Measurements from ENCODE around the gene ARAP3.

Gene ARAP3

GRCh38 chr5:141703133-141703561 lies 21.1 kb upstream of the ARAP3 start:
- no peak overlapping the region for H3K4me3 ChIP-seq (ENCODE audit: low read length)
- DNase-seq (ENCODE audit: low read depth, low spot score), result no peak

- H3K4me3 ChIP-seq (ENCODE audit: low read length), result no peak overlapping the region
- DNase-seq (ENCODE audit: low read depth, low spot score), result no peak
Measured at GRCh38 chr5:141701360-141702119, 19.5 kb upstream of the ARAP3 start.

GRCh38 chr5:141697586-141697985 lies 15.6 kb upstream of the ARAP3 start:
- DNase-seq (ENCODE audit: low read depth, low spot score), result no peak
- H3K4me3 ChIP-seq (ENCODE audit: low read length), result no peak overlapping the region

DNA sequence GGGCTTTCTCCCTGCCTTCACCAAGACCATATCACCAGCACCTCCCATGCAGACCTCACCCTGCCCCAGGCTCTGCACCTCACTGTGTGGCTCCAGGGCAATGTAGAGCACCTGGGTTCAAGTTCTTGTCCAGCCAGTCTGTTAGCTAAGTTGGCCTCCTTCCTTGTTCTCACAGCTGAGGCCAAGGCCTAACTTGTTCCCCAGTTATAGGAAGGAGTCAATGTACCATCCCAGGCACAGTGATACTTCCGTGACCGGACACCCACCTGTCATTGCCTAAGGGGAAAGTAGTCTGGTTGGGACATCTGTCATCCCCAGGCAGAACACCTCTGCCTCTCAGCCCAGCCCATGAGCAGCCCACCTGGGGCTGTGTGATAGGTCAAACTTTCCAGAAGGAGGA lies 14.4 kb upstream of the ARAP3 start:
- H3K4me3 ChIP-seq (ENCODE audit: low read length), result no peak overlapping the region
- DNase-seq (ENCODE audit: low read depth, low spot score), result no peak

- DNase-seq (ENCODE audit: low read depth, low spot score), result no peak
Measured at GRCh38 chr5:141695627-141696215, 13.7 kb upstream of the ARAP3 start.

DNA sequence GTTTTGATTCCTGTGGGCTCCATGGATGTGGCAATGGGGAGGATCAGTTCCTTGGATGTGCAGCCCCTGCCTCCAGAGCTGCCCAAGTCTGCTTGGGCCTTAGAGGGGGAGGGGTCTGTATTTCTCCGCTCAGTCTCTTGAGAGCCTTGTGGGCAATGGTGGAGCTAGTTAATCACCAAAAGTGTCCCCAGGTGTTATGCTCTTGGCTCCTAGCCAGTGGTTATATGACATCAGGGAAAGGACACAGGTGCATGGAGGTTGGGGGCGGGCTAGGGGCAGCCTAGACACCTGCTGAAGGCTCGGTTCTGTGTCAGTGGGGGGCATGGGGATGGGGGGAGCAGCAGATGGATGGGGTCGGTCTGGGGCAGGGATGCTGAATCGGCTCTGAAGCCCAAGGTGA lies 12.4 kb upstream of the ARAP3 start:
- DNase-seq (ENCODE audit: low read depth, low spot score), result no peak
- no peak overlapping the region for H3K4me3 ChIP-seq (ENCODE audit: low read length)

More at GRCh38 chr5:141695627-141696215, 13.7 kb upstream of the ARAP3 start:
- H3K4me3 ChIP-seq (ENCODE audit: low read length), result no peak overlapping the region

- DNase-seq (ENCODE audit: low read depth, low spot score), result no peak
- H3K4me3 ChIP-seq (ENCODE audit: low read length), result no peak overlapping the region
Measured at GRCh38 chr5:141692919-141693725, 11.1 kb upstream of the ARAP3 start.

- H3K4me3 ChIP-seq (ENCODE audit: low read length), result peak overlapping the region; percentile 46
- DNase-seq (ENCODE audit: low read depth, low spot score), result no peak
Measured at GRCh38 chr5:141692533-141692888, 10.5 kb upstream of the ARAP3 start.

GRCh38 chr5:141691867-141692532 lies 10.0 kb upstream of the ARAP3 start:
- H3K4me3 ChIP-seq (ENCODE audit: low read length), result peak overlapping the region; percentile 46
- DNase-seq (ENCODE audit: low read depth, low spot score), result peak; percentile 52

DNA sequence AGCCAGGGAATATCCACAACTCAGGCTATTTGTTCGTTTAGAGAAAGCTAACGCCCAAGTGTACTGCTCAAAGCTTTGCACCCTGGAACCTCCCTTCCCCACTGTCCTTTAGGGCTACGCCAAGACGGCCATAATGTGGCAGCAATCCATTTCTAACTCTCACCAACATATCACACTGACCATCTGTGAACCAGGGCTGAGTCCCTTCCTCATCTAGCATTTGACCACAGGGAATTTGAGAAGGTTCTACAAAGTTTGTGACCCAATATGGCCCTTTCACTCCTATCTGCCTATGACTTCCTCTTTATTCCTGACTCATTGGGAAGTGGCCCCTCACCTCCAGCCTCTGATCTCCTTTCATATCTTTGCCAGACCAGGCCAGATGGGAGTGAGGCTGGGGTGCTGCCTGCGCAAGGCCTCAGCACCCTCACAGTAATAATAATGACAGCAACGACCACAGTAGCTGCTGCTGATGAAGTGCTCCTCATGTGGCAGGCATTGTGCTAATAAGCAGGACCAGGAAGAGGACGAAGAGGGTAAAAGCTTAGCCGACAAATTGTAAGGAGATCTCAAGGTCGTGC lies 9.3 kb upstream of the ARAP3 start:
- H3K4me3 ChIP-seq (ENCODE audit: low read length), result no peak overlapping the region
- DNase-seq (ENCODE audit: low read depth, low spot score), result no peak

GRCh38 chr5:141686648-141687416 lies 4.8 kb upstream of the ARAP3 start:
- no peak overlapping the region for H3K4me3 ChIP-seq (ENCODE audit: low read length)
- DNase-seq (ENCODE audit: low read depth, low spot score), result no peak

DNA sequence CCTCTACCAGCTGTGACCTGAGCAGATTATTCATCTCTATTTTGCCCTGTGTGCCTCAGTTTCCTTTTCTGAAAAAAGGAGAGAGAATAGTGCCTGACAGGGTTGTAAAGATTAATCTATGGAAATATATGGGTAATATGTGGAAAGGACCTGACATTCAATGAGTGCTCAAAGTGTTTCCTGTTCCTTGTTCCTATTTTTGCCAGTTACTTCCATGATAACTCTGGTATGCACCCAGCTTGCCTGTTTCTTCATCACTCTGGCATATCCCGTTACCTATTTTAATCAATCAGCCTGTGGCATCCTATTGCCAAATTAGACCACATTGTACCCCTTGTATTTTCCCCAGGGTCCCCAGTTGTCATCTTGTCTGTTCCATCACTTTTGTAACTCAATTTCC lies 3.6 kb upstream of the ARAP3 start:
- no peak for DNase-seq (ENCODE audit: low read depth, low spot score)

GRCh38 chr5:141683596-141684141 lies 1.6 kb upstream of the ARAP3 start:
- no peak overlapping the region for H3K4me3 ChIP-seq (ENCODE audit: low read length)
- no peak for DNase-seq (ENCODE audit: low read depth, low spot score)

More for the DNA sequence above, 3.6 kb upstream of the ARAP3 start:
- no peak overlapping the region for H3K4me3 ChIP-seq (ENCODE audit: low read length)

DNA sequence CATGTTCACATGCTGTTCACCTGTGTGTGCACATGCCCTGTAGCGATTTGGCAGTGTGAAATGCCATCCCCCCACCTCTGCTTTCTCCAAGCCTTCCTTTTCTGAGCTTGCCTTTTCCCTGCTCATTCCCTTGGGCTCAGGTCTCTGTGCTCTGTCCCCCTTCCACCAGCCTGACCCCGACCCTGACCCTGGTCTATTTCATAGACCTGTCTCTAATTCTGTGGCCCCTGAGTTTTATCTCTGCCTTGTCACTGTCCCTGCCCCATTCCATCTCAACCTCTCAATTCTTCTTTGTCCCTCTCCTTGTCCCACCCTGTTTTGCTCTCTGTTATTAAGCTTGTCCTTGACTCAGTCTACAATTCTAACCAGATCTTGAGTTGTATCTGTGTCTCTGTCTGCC lies 735 bp downstream of the ARAP3 start:
- DNase-seq (ENCODE audit: low read depth, low spot score), result no peak
- H3K4me3 ChIP-seq (ENCODE audit: low read length), result no peak overlapping the region

DNA sequence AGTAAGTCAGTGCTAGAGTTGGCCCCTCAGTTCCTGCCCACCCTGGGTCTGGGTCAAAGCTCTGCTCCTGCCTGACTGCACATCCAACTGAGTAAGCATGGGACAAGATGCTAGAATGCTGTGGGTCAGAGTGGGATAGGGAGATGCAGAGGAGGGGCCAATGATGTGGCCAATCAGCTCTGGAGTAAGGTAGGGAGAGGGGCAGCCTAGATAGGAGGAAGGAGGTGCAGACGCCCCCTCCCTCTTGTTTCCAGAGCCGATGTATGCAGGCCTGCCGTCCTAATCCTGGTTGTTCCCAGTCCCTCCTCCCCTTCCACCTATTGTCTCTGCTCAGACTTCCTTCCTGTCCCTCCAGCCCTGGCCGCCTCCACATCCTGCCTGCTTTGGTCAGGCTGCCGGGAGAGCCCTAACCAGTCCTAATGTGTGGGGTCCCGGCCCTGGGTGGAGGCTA lies 1.3 kb downstream of the ARAP3 start:
- H3K4me3 ChIP-seq (ENCODE audit: low read length), result no peak overlapping the region
- no peak for DNase-seq (ENCODE audit: low read depth, low spot score)

DNA sequence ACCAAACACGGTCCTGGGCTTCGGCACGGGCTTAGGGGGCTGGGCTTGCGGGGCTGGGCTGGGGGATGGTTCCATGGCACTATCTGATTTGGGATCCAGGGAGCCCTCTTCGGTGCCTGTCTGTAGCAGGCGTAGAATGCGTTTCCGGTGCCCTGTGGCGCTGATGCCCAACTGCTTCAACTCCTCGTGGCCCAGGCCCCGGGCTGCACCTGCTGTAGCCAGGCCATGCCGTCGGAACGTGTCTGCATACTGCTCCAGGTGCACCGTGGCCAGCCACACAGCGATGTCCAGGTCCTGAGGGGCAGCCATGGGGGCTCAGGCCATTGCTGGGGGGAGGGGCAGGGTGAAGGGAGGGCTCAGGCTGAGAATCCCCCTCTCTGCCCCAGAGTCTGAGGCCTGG lies 1.9 kb downstream of the ARAP3 start:
- no peak overlapping the region for H3K4me3 ChIP-seq (ENCODE audit: low read length)
- no peak for DNase-seq (ENCODE audit: low read depth, low spot score)

DNA sequence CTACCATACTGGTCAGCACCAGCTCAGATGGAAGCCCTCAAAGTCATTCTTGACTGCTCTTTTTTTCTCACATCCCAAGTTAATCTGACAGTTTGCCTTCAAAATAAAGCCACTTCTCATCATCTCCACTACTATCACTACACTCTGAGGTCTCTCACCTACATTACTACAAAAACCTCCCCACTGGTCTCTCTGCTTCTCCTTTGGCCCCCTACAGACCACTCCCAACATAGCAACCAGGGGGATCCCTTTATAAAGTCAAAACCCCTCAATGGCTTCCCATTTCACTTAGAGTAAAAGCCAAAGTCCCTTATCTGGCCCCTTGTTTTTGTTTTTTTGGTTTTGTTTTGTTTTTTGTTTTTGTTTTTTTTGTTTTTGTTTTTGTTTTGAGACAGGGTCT lies 4.6 kb downstream of the ARAP3 start:
- peak; percentile 22 for DNase-seq (ENCODE audit: low read depth, low spot score)

GRCh38 chr5:141675672-141676071 lies 6.4 kb downstream of the ARAP3 start:
- H3K4me3 ChIP-seq (ENCODE audit: low read length), result no peak overlapping the region
- DNase-seq (ENCODE audit: low read depth, low spot score), result no peak

More for the DNA sequence above, 4.6 kb downstream of the ARAP3 start:
- no peak overlapping the region for H3K4me3 ChIP-seq (ENCODE audit: low read length)

Measured in Jurkat, Clone E6-1 (cell line).